ENCODE results near the gene PTPRM. TPM values are rescaled to one million over a fixed set of nuclear protein-coding genes. Genes with fewer than 3 reads are reported as not detected.

Gene PTPRM
- total RNA-seq, 1 experiment from 2014 or later: 6.2 TPM

- Histone ChIP-seq H2BK12ac (ENCODE audit: insufficient read length, low read depth, low read length) (no peak overlapping the region), H3T11ph (ENCODE audit: low read length) (no peak overlapping the region), H3K9me3 (ENCODE audit: control insufficient read depth, low read depth, low read length) (no peaks in the 10 kb centered on the region), H4K20me1 (ENCODE audit: control insufficient read depth, insufficient read depth, insufficient read length) (no peaks in the 10 kb centered on the region), H2AFZ (ENCODE audit: low read length) (no peak overlapping the region), H3K4ac (ENCODE audit: low read depth, low read length) (no peak overlapping the region), H3K14ac (ENCODE audit: insufficient read depth, low read length) (no peak overlapping the region), H2BK20ac (ENCODE audit: low read depth, low read length, poor library complexity, severe bottlenecking) (no peak overlapping the region), H3K79me2 (ENCODE audit: insufficient read depth, low read length) (no peaks in the 10 kb centered on the region), H2BK5ac (ENCODE audit: insufficient read length, low read length) (no peak overlapping the region), H2AK5ac (ENCODE audit: insufficient read length, low read length) (no peak overlapping the region), H3K27ac (ENCODE audit: insufficient read length, low read depth, low read length) (no peak overlapping the region), H3K4me2 (ENCODE audit: insufficient read depth, insufficient read length, low read length) (no peak overlapping the region), H3K9ac (ENCODE audit: extremely low read depth, insufficient read length, low read length) (no peak overlapping the region), H2BK15ac (ENCODE audit: low read depth, low read length) (no peak overlapping the region), H4K91ac (ENCODE audit: insufficient read length, low read depth, low read length) (no peak overlapping the region), H3K4me1 (ENCODE audit: insufficient read depth, low read length) (no peaks in the 10 kb centered on the region), H3K56ac (ENCODE audit: insufficient read length, low read depth, low read length) (no peak overlapping the region), H4K5ac (ENCODE audit: insufficient read length, low read depth, low read length) (no peak overlapping the region), H3K18ac (ENCODE audit: insufficient read length, low read depth, low read length) (no peak overlapping the region), H3K23me2 (ENCODE audit: insufficient read length, low read depth, low read length, poor library complexity, severe bottlenecking) (no peaks in the 10 kb centered on the region), H4K8ac (replicated peaks; ENCODE audit: insufficient read length, low read depth, low read length) (no peak overlapping the region), H2BK120ac (ENCODE audit: low read depth, low read length, poor library complexity, severe bottlenecking) (no peak overlapping the region), H3K27me3 (ENCODE audit: insufficient read depth, low read length) (no peaks in the 10 kb centered on the region), H3K23ac (ENCODE audit: insufficient read length, low read depth, low read length) (no peak overlapping the region), H3K79me1 (ENCODE audit: insufficient read depth, low read depth, low read length, poor library complexity, severe bottlenecking) (no peaks in the 10 kb centered on the region)
- H3K27me3 Mint-ChIP-seq (ENCODE audit: low read depth): no peaks in the 10 kb centered on the region
- no CpG with 5 or more reads among the region's 6 CpGs for WGBS (ENCODE audit: extremely low coverage, insufficient read length, low lambda C conversion rate)
- no peak overlapping the region for H3K27ac Mint-ChIP-seq
- DNase-seq: no peak
- H3K4me1 Mint-ChIP-seq: peaks cover 0 to 5% of the 10 kb centered on the region in 2 experiments; a peak in 2 of 4 replicates
- H3K9me3 Mint-ChIP-seq: no peaks in the 10 kb centered on the region; a peak in 1 of 5 replicates
- H3K36me3 Mint-ChIP-seq (ENCODE audit: insufficient read depth in 1 of 3, low read depth in 3 of 3): no peaks in the 10 kb centered on the region
- TF ChIP-seq CTCF (conservative IDR thresholded peaks at IDR 0.05): no peak
- no peak overlapping the region for H3K4me3 Mint-ChIP-seq
Measured at GRCh38 chr18:8165095-8165494, 598.0 kb downstream of the PTPRM start.
